CD4-positive, alpha-beta T cell treated with Interleukin-17A for 4 hours (primary cell): Measurements from ENCODE around the gene KRTAP10-9.
"Not testable (repeated sequence)": the region's sequence is repeated elsewhere in the genome, so short reads cannot be mapped to it uniquely, and the experiment has no call there.

ENCODE experiments used
- DNase-seq: peaks from one replicate; pipeline ENCODE4 v3.0.0-alpha.2; 2020; ENCODE audit warnings: mixed read lengths

KRTAP10-9 gene

DNA sequence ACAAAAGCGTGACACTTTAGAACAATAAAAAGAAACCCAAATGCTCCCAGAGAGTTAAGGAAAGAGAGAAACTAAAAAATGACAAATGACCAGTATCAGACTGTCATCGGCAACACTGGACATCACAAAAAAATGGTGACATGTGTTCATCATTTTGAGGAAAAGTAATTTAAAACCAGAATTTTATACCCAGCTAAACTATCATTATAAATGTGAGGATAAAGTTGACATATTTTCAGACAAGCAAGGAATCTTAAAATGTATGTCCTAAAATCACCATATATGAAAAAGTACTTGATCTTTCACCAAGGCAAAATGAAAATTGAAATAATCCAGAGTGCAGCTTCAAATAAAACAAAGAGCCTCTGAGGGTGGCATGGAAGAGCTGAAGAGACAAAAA is 18.0 kb downstream of the KRTAP10-9 start:
- DNase-seq, result no peak

DNA sequence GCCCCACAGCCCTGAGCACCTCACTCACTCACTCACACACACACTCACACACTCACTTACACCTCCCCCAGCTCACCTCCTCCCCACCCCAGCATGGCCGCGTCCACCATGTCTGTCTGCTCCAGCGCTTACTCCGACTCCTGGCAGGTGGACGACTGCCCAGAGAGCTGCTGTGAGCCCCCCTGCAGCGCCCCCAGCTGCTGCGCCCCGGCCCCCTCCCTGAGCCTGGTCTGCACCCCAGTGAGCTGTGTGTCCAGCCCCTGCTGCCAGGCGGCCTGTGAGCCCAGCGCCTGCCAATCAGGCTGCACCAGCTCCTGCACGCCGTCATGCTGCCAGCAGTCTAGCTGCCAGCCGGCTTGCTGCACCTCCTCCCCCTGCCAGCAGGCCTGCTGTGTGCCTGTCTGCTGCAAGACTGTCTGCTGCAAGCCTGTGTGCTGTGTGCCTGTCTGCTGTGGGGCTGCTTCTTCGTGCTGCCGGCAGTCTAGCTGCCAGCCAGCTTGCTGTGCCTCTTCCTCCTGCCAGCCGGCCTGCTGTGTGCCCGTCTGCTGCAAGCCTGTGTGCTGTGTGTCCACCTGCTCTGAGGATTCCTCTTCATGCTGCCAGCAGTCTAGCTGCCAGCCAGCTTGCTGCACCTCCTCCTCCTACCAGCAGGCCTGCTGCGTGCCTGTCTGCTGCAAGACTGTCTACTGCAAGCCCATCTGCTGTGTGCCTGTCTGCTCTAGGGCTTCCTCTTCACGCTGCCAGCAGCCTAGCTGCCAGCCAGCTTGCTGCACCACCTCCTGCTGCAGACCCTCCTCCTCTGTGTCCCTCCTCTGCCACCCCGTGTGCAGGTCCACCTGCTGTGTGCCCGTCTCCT is 19.7 kb downstream of the KRTAP10-9 start, which contains the start of gene KRTAP10-11:
Gene KRTAP10-11 (plus strand): TSS at position 49 of the 856 bp plus-strand sequence. CDS start 45 bp downstream, at position 94.
- DNase-seq, result not testable (repeated sequence)

DNA sequence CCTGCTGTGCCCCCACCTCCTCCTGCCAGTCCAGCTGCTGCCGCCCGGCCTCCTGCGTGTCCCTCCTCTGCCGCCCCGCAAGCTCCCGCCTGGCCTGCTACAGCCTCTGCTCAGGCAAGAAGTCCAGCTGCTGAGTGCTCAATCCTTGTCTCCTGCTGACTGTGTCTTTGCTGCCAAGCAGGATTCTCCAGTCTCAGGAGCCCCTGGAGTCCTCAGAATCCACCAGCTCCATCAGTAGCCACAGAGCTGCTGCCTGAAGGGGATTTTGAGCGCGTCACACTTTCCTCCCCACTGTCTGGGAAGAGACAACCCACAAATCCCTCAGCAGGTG is 20.3 kb downstream of the KRTAP10-9 start:
- DNase-seq, result no peak

DNA sequence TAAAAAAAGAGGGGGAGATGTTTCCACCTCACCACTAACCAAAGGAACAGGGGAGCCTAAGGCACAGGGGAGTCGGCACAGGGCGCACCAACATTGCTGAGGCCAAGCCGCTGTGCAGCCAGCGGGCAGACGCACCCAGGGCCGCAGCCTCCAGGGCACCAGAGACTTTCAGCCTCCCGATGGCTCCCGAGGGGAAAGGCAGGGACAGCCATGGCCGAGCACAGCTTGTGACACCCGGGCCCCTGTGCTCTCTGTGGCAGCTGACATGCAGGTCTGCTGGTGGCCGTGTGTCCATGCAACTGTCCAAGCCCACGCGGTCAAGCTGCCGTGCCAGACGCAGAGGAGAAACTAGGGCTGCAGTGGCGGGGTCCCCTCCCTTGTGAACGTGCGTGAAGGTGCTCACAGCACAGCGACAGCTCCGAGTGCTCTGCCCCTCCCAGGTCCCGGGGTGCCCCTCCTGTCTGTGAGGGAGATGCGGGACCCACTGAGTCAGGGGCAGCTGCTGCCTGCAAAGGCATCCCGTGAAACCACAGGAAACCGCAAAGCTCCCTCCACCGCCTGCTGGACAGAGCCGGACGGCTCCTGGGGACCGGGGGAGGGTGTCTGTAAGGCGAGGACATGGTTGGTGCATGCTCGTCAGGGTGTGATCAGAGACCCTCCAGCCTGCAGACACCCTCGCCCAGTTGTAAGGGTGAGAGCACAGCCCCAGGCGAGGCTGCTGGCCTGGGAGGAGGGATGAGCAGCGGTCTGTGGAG is 21.8 kb downstream of the KRTAP10-9 start:
- no peak for DNase-seq

DNA sequence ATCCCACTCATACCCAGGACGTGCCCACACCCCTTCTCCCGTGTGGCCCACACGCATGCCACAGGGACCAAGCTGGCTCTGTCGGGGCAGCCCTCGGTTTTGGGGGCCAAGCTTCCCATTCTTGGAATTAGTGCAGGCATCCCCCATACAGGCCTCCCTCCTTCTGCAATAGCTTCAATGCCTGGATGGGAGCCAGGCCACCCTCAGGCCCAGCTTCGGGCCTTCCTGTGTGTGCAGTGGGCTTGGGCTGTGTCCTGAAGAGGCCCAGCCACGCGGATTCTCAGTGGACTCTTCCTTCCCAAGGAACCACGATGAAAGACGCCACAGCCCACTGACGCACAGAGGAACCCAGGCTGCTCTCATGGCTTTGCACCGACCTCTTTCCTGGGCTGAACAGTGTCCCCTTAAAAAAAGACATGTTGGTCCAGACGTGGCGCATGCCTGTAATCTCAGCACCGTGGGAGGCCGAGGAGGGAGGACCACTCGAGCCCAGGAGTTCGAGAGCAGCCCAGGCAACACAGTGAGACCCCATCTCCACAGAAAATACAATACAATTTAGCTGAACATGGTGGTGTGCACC is 22.7 kb downstream of the KRTAP10-9 start:
- no peak for DNase-seq

DNA sequence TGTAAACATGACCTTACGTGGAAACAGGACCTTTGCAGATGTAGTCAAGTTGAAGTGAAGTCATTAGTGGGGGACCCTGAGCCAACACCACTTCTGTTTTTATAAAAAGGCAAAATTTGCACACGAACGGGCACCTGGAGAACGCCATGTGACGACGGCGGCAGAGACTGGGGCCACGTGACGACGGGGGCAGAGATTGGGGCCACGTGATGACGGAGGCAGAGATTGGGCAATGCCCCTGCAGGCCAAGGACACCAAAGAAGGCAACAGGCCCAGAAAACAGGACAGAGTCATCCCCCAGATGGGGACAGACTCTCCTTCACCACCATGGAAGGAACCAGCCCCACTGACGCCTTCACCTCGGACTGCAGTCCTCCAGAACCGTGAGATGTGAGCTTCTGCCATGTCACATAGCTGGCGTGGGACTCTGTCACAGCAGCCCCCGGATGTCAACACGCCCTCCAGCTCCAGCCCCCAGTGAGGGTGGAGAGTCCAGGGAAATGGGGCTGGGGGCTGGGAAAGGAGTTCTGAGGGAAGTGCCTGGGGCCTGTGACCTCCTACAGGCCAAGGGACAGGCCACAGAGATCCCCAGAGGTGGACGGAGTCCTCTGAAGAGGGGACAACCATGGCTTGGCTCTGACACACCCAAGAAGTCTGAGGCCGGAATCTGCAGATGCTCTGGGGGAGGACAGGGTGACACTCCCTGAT is 23.5 kb downstream of the KRTAP10-9 start:
- DNase-seq, result no peak

DNA sequence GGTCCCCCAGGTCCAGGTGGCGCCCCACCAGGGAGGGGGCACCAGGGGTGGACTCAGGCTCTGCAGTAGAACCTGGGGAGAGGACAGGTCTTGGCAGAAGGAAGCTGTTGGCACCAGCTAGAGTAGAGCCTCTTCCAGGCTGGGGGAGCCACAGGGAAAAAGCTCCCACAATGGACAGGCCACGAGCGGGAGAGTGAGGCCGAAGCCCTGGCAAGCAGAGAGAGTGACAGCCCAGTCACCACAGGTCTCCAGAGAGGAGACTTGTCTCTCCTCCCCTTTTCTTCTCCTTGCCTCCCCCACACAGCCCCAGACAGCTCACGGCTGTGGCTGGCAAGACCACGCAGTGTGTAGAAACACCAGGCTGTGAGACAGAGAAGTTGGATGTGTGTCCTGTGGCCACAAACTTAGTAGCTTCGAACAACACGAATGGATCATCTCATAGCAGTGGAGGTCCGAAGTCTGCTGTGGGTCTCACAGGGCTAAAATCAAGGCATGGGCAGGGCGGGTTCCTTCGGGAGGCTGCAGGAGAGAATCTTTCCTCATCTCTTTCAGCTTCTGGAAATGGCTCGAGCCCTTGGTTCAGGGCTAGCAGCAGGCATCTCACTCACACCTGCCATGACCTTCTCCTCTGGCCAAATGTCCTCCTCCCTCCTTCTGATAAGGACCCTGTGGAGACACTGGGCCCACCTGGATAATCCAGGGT is 24.2 kb downstream of the KRTAP10-9 start:
- no peak for DNase-seq

DNA sequence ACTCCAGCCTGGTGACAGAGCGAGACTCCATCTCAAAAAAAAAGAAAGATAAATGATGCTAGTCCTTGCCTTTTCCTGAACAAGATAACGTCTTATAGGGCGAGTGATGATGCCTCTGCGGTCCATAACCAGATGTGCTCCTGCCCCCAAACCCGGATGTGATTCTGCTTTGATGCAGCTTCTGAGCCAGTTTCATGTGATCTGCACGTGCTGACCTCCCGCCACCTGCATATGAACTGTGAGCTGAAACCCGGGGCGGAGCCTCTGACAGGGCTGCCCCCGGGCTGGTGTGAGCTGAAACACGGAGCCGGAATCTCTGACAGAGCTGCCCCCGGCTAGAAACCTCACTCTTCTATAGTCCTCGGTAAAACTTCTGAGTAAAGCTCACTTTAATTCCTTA is 26.2 kb downstream of the KRTAP10-9 start:
- no peak for DNase-seq

DNA sequence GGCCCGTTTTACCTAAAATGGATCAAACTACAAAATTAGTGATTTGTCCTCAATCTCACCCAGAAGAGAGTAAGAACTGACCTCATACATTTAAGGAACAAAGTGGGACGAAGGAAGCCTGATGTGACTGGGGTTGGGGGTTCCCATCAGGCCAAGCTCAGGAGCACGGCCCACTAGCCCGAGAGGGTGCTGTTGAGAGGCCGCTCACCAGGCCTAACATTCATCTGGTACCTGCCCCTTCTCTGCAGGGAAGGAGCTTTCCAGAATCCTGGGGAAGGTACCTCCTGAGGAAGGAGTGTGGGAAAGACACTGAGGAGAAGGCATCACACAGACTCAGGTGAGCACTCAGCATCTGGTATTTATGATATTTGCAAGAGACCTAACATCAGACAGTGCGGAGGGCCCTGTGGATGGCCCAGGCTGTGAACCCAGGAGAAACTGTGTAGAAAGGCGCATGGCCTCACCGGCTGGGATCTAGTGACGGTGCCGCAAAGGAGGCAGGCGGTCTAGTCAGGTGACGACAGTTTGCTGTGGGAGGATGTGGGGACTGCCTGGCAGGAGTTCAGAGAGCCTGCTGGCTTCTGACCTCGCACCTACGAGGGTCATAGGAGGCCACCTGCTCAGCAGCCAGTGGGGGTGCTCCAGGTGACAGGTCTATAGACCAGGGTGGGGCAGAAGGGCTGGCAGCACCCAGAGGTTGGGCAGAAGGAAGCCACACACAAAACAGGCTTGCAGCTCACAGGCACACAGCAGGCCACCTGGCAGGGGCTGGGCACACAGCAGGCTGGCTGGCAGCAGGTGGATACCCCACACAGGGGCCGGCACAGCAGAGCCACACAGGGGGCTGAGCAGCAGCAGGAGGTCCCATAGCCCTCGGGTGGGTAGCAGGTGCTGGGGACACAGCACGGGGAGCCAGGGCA is 27.0 kb downstream of the KRTAP10-9 start:
- peak; percentile 68 for DNase-seq

DNA sequence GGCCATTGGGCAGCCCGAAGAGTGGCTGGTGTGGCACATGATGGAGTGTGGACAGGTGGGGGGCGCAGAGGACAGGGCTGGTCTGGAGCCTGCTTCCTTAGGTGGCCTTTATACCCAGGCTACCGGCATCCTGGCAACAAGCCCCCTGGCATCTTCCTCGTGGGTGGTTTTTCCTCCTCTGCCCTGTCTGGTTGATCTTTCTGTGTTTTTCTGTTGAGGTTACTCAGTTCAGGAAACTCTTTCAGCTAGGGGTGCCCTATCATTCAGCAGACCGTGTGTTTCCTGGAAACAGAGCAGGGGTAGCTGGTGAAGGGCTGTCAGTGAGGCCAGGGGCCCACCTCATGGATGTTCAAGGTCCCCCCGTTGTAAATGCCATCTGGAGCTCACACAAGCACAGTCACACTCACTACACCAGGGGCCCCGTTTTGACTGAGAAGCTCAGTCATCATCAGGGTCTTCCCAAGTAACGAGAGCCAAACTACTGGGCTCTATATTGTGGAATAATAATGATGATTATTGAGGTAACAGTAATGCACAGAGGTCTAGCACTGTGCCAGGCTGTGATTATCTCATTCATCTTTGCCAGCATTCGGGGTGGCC is 27.8 kb downstream of the KRTAP10-9 start, which contains the start of gene KRTAP12-4:
Gene KRTAP12-4 (minus strand): TSS at position 84 of the 600 bp plus-strand sequence. CDS start 45 bp downstream, at position 39.
- no peak for DNase-seq

DNA sequence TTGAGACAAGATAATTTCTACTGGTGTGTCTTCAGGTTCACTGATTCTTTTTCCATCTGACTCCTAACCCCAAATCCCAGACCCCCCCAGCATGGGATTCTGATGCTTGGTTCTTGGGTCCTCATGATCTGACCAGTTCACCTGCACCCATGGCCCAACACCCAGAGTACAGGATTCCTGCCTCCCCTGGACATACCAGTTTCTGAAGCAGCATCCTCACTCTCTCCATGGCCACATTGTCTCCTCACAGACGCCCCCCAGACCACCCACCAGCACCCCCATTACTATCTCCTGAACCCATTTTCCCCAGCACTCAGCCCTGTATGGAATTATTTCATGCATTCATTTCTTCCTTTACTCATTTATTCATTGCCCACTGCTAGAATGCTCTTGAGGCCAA is 30.0 kb downstream of the KRTAP10-9 start:
- DNase-seq, result no peak

DNA sequence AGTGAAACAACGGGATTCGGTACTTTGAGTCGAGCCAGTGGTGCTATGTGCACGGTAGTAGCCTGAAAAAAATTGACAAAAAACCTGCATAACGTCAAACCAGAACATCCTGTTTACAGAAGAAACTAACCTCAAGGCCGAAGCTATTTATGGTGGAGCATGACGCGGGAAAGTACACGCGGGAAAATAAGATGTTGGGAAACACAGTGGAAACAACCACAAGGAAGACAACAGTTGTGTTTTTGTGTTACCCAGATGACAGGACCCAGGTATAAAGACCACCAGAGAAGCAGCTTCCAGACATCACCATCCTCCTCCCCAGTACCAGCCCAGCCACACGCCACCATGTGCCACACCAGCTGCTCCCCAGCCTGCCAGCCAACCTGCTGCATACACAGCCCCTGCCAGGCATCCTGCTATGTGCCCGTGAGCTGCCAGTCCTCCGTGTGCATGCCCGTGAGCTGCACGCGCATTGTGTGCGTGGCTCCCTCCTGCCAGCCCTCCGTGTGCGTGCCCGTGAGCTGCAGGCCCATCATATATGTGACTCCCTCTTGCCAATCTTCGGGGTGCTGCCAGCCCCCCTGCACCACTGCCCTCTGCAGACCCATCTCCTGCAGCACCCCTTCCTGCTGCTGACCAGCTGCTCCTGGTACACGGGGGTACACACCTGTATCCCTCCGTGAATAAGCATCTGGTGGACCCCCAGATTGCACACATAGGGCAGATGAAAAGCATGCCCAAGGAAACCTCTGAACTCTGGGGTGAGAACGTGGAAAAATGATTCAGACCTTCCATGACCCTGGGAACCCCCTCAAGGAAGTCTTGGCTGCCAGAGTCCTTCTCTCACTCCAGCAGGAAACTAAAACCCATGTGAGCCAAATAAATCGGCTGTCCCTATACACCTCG is 31.0 kb downstream of the KRTAP10-9 start, which contains the start of gene KRTAP12-3:
Gene KRTAP12-3 (plus strand): TSS at position 298 of the 906 bp plus-strand sequence. CDS start 48 bp downstream, at position 346.
- DNase-seq, result peak; percentile 61

DNA sequence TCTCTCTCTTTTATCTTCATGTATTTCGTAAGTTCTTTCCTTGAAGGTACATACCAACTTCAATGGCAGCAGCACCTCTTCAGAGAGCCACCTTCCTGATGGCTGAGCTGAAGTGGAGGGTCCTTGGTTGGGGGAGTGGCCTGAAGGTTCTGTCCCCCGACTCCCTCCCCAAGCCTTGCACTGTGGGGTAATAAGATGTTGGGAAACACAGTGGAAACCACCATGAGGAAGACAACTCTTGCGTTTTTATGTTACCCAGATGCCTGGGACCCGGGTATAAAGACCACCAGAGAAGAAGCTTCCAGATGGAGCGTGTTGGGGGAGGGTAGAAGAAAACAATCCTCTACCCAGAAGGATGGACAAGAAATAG is 31.6 kb downstream of the KRTAP10-9 start:
- no peak for DNase-seq

DNA sequence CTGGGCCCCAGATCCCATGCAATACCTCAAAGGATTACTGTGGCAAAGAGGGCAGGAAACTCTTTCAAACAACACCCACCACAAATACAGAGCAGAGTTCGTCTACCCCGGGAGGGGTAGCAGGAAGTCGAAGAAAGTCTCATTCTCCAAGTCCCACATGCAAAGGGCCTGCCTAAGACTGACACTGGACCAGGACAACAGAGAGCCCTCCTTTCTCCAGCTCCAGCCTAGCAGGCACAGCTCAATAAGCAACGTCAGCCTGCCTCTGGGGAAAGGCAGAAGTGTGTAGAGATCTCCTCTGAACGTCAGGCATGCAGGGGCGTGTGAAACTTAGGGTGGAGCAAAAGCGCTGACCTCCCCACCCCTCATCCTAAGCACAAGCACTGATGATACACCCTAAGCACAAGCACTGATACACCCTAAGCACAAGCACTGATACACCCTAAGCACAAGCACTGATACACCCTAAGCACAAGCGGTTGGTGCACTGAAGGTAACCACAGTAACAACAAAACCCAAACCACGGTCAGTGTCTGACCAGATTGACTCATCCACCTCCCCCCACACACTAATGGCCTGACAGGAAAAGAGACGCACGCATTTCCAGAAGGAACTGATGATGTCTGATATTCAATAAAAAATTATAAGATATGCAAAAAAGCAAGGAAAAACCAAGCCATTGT is 32.2 kb downstream of the KRTAP10-9 start:
- peak; percentile 40 for DNase-seq

DNA sequence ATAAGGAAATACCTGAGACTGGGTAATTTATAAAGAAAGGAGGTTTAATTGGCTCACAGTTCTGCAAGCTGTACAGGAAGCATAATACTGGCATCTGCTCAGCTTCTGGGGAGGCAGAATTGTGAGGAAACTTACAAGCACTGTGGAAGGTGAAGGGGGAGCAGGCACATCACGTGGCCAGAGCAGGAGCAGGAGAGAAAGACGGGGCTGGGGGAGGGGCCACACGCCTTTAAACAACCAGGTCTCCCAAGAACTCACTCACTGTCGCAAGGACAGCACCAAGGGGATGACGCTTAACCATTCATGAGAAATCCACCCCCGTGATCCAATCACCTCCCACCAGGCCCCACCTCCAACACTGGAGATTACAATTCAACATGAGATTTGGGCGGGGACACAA is 34.7 kb downstream of the KRTAP10-9 start:
- DNase-seq, result not testable (repeated sequence)

DNA sequence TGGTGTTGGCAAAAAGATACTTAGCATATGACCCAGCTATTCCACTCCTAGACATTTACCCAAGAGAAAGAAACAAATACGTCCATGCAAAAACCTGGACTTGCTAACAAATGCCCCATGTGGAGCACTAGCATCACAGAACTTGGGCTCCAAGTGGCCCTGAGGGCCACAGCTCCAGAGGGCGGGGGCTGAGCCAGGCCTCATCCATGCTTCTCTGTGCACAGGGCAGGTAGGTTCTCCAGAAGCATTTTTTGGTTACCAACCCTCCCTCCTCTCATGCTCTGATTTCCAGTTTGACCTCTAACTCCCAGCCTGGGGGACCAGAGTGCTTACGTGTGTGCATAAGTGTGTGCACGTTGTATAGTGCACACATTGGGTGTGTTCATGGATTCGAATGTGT is 37.8 kb downstream of the KRTAP10-9 start:
- no peak for DNase-seq

DNA sequence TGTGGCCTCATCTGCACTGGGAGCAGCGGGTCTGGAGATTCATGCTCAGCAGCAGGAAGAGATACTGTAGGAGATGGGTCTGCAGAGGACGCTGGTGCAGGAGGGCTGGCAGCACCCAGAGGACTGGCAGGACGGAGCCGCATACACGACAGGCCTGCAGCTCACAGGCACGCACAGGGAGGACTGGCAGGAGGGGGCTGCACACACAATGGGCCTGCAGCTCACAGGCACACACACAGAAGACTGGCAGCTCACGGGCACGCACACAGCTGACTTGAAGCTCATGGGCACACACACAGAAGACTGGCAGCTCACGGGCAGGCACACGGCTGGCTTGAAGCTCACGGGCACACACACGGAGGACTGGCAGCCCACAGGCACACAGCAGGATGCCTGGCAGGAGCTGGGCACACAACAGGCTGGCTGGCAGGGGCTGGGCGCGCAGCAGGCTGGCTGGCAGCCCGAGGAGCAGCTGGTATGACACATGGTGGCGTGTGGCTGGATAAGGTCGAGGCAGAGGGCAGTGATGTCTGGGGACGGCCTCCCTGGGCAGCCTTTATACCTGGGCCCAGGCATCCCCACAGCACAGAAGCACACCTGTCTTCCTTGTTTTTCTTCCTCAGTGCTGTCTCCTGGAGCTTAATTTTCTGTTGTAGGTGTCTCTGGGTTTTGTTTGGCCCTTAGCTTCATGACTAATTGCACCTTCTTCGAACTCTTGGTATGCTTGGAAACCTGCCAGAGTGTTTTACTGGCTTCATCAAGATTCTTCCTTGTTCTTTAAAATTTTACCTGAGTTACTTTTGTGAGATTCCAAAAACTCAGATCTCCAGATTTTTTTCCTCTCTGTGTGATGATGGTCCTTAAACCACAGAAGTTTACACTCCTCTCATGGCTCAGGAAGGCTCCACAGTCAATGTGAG is 39.8 kb downstream of the KRTAP10-9 start, which contains the start of gene KRTAP12-2:
Gene KRTAP12-2 (minus strand): TSS at position 527 of the 920 bp plus-strand sequence. CDS start 41 bp downstream, at position 486.
- no peak for DNase-seq

DNA sequence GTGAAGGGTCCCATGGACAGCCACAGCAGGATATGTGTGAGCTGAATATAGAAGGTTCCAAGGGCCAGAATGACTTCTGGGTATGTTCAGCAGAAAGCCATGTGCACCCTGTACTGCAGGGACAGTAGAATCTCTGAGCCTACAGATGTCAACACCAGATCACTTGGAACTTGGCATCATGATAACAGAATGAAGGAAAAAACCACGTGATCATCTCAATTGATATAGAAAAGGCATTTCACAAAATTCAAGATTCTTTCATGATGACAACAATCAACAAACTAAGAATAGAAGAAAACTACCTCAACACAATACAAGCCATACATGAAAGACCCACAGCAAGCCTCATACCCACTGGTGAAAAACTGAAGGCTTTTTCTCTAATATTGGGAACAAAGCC is 40.7 kb downstream of the KRTAP10-9 start:
- DNase-seq, result no peak
